ENCODE measurements around the gene LRRC8C.

LRRC8C gene

GRCh38 chr1:89632657-89633247, at the start of gene LRRC8C:
Gene LRRC8C (plus strand): TSS chr1:89633120. CDS start chr1:89686474, 53,354 bp downstream.
- no peak for TF ChIP-seq CTCF (IDR thresholded peaks at IDR 0.05; ENCODE audit: insufficient read depth, low read length, poor library complexity, severe bottlenecking)
- no peak for TF ChIP-seq EZH2phosphoT487 (conservative IDR thresholded peaks at IDR 0.05; ENCODE audit: low read length)
- Histone ChIP-seq H3K27me3 (ENCODE audit: low read length) (no peaks in the 10 kb centered on the region), H3F3A (ENCODE audit: insufficient read depth) (peaks cover 16% of the 10 kb centered on the region), H3K4me2 (ENCODE audit: low read depth, low read length, poor library complexity, severe bottlenecking) (peak within 1 kb of the TSS; percentile 70), H3K4me3 (ENCODE audit: insufficient read depth, low read length, poor library complexity, severe bottlenecking) (peak within 1 kb of the TSS; percentile 59), H2AFZ (ENCODE audit: low read depth, low read length, severe bottlenecking) (peak within 1 kb of the TSS; percentile 92), H3K9me2 (replicated peaks; ENCODE audit: insufficient read depth, low read length) (no peaks in the 10 kb centered on the region), H3K27ac (ENCODE audit: low read depth, low read length) (0 out of 2 replicates have a peak within 1 kb of the TSS, but pooled peaks have one; percentile 28), H3K79me2 (ENCODE audit: insufficient read depth, low read length) (no peaks in the 10 kb centered on the region), H3K36me3 (ENCODE audit: low read length) (no peaks in the 10 kb centered on the region), H3K9me3 (ENCODE audit: insufficient read depth, low read length) (no peaks in the 10 kb centered on the region), H3K9ac (ENCODE audit: low read length) (peak within 1 kb of the TSS; percentile 74), H4K20me1 (ENCODE audit: low read depth, low read length) (peaks cover 5% of the 10 kb centered on the region; the same call in 1 of the 2 replicates)

- no peak overlapping the region for H2AFZ ChIP-seq (ENCODE audit: low read depth, low read length, severe bottlenecking)
- H3K4me3 ChIP-seq (ENCODE audit: insufficient read depth, low read length, poor library complexity, severe bottlenecking) = no peak overlapping the region
- no peak overlapping the region for H3K27ac ChIP-seq (ENCODE audit: low read depth, low read length)
- H3K9ac ChIP-seq (ENCODE audit: low read length) = no peak overlapping the region
- no peaks in the 10 kb centered on the region for H3K27me3 ChIP-seq (ENCODE audit: low read length)
- H3K9me2 ChIP-seq (replicated peaks; ENCODE audit: insufficient read depth, low read length) = no peaks in the 10 kb centered on the region
- no peaks in the 10 kb centered on the region for H4K20me1 ChIP-seq (ENCODE audit: low read depth, low read length)
- no peak for TF ChIP-seq EZH2phosphoT487 (conservative IDR thresholded peaks at IDR 0.05; ENCODE audit: low read length)
- no peak for TF ChIP-seq CTCF (IDR thresholded peaks at IDR 0.05; ENCODE audit: insufficient read depth, low read length, poor library complexity, severe bottlenecking)
- H3K79me2 ChIP-seq (ENCODE audit: insufficient read depth, low read length) = no peaks in the 10 kb centered on the region
- no peaks in the 10 kb centered on the region for H3F3A ChIP-seq (ENCODE audit: insufficient read depth)
- H3K9me3 ChIP-seq (ENCODE audit: insufficient read depth, low read length) = no peaks in the 10 kb centered on the region
- H3K36me3 ChIP-seq (ENCODE audit: low read length) = peaks cover 5% of the 10 kb centered on the region; the same call in 1 of the 2 replicates
- no peak overlapping the region for H3K4me2 ChIP-seq (ENCODE audit: low read depth, low read length, poor library complexity, severe bottlenecking)
Observed at GRCh38 chr1:89584211-89584610, 48.7 kb upstream of the LRRC8C start.

- peaks cover under 1% of the 10 kb centered on the region; the same call in 1 of the 2 replicates for H3K36me3 ChIP-seq (ENCODE audit: low read length)
- H3K27ac ChIP-seq (ENCODE audit: low read depth, low read length) = no peak overlapping the region
Observed at GRCh38 chr1:89584781-89585180, 48.1 kb upstream of the LRRC8C start.

More at GRCh38 chr1:89584781-89585180, 48.1 kb upstream of the LRRC8C start:
- H3F3A ChIP-seq (ENCODE audit: insufficient read depth) = no peaks in the 10 kb centered on the region
- H3K9ac ChIP-seq (ENCODE audit: low read length) = no peak overlapping the region
- H3K9me2 ChIP-seq (replicated peaks; ENCODE audit: insufficient read depth, low read length) = no peaks in the 10 kb centered on the region
- no peak overlapping the region for H3K4me2 ChIP-seq (ENCODE audit: low read depth, low read length, poor library complexity, severe bottlenecking)
- no peaks in the 10 kb centered on the region for H4K20me1 ChIP-seq (ENCODE audit: low read depth, low read length)
- no peaks in the 10 kb centered on the region for H3K9me3 ChIP-seq (ENCODE audit: insufficient read depth, low read length)
- no peaks in the 10 kb centered on the region for H3K27me3 ChIP-seq (ENCODE audit: low read length)
- no peak overlapping the region for H2AFZ ChIP-seq (ENCODE audit: low read depth, low read length, severe bottlenecking)
- H3K4me3 ChIP-seq (ENCODE audit: insufficient read depth, low read length, poor library complexity, severe bottlenecking) = no peak overlapping the region
- no peaks in the 10 kb centered on the region for H3K79me2 ChIP-seq (ENCODE audit: insufficient read depth, low read length)
- TF ChIP-seq EZH2phosphoT487 (conservative IDR thresholded peaks at IDR 0.05; ENCODE audit: low read length) = no peak
- TF ChIP-seq CTCF (IDR thresholded peaks at IDR 0.05; ENCODE audit: insufficient read depth, low read length, poor library complexity, severe bottlenecking) = no peak
